GM12878 (cell line): Measurements from ENCODE around the gene MRPL36.

Experiments
- POLR2A ChIP-seq: IDR thresholded peaks from 2 replicates; pipeline ENCODE4 v1.6.1; 2011; ENCODE audit warnings: low read depth, mild to moderate bottlenecking, low read length
- POLR2AphosphoS5 ChIP-seq: IDR thresholded peaks from 2 replicates; pipeline ENCODE4 v1.6.1; 2011; ENCODE audit warnings: mild to moderate bottlenecking, low read length, inconsistent platforms
- SREBF1 ChIP-seq: IDR thresholded peaks from 2 replicates; pipeline ENCODE4 v1.6.1; 2012; ENCODE audit warnings: mild to moderate bottlenecking, low read length
- TF ChIP-seq, protein P1 (sequence below): IDR thresholded peaks from 2 replicates; pipeline ENCODE4 v1.6.1; 2011; ENCODE audit warnings: low read depth, low read length, improper control_type of control experiment, borderline replicate concordance

DNA sequence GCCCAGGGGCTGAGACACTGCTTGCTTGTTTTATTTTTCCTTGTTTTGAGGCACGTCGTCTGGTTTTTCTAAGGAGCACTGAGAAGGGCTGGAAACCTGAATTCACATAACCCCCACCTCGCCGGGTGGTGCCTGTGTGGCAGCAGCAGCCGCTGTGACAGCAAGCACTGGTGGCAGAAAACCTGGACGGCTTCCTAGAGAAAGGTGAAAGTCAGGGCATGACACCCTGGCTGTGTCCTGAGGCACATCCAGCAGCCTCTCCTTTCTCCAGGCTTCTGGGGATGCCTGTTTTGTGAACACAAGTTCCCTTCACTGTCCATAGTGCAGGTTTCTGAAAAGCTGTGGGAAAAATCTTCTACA is 29.2 kb downstream of the MRPL36 start:
- TF ChIP-seq, protein P1, sequence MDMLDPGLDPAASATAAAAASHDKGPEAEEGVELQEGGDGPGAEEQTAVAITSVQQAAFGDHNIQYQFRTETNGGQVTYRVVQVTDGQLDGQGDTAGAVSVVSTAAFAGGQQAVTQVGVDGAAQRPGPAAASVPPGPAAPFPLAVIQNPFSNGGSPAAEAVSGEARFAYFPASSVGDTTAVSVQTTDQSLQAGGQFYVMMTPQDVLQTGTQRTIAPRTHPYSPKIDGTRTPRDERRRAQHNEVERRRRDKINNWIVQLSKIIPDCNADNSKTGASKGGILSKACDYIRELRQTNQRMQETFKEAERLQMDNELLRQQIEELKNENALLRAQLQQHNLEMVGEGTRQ, result no peak
- TF ChIP-seq POLR2AphosphoS5, result no peak
- no peak for TF ChIP-seq SREBF1
- TF ChIP-seq POLR2A, result no peak
